ENCODE measurements around the gene NSUN5.
"Not testable (repeated sequence)": the region's sequence is repeated elsewhere in the genome, so short reads cannot be mapped to it uniquely, and the experiment has no call there.

DNA sequence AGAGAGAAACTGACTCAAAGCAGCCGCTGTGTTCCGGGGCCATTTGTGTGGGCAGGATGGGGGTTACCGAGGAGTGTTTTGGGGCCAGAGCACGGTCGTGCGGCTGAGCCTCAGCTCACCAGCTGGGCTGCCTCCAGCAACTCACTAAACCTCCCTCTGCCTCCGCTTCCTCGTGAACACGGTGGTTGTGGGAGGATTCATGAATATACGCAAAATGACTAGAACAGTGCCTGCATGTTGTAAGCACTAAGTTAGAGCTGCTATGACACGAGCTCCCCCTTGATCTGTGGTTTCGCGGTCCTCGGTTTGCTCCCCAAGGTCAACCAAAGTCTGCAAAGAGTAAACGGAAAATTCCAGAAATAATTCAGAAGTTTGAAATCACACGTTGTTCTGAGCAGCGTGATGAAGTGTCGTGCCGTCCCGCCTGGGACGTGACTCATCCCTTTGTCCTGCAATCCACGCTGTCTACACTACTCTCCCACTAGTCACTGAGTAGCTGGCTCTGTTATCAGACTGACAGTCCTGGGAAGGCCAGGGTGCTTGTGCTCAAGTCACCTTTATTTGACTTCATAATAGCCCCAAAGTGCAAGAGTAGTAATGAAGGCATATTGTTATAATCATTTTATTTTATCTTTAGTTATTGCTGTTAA, 41.8 kb downstream of the NSUN5 start:
- TF ChIP-seq CHD2 (IDR thresholded peaks at IDR 0.05; ENCODE audit: low read length); YY1 (IDR thresholded peaks at IDR 0.05; ENCODE audit: low read depth, low read length); SP1 (IDR thresholded peaks at IDR 0.05; ENCODE audit: low read depth, low read length); EP300 (IDR thresholded peaks at IDR 0.05; ENCODE audit: borderline replicate concordance in 1 of 2, low read depth in 2 of 2, low read length in 2 of 2); POLR2A (IDR thresholded peaks at IDR 0.05; ENCODE audit: control extremely low read depth in 1 of 2, low read depth in 2 of 2, low read length in 2 of 2): not testable (repeated sequence)
- TF ChIP-seq, protein P1, sequence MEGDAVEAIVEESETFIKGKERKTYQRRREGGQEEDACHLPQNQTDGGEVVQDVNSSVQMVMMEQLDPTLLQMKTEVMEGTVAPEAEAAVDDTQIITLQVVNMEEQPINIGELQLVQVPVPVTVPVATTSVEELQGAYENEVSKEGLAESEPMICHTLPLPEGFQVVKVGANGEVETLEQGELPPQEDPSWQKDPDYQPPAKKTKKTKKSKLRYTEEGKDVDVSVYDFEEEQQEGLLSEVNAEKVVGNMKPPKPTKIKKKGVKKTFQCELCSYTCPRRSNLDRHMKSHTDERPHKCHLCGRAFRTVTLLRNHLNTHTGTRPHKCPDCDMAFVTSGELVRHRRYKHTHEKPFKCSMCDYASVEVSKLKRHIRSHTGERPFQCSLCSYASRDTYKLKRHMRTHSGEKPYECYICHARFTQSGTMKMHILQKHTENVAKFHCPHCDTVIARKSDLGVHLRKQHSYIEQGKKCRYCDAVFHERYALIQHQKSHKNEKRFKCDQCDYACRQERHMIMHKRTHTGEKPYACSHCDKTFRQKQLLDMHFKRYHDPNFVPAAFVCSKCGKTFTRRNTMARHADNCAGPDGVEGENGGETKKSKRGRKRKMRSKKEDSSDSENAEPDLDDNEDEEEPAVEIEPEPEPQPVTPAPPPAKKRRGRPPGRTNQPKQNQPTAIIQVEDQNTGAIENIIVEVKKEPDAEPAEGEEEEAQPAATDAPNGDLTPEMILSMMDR (IDR thresholded peaks at IDR 0.05; ENCODE audit: control extremely low read depth in 1 of 3, insufficient read depth in 1 of 3, low read depth in 1 of 3, low read length in 3 of 3): not testable (repeated sequence)
- TF ChIP-seq, protein P2, sequence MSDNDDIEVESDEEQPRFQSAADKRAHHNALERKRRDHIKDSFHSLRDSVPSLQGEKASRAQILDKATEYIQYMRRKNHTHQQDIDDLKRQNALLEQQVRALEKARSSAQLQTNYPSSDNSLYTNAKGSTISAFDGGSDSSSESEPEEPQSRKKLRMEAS (IDR thresholded peaks at IDR 0.05): not testable (repeated sequence)
